GM10266 (cell line): ENCODE measurements around the gene DPH5.

Experiments used
- DNase-seq: peaks from one replicate; pipeline ENCODE4 v3.0.0; 2012; ENCODE audit errors: extremely low spot score
- CTCF ChIP-seq: IDR thresholded peaks from 2 replicates; pipeline ENCODE4 v1.5.1; 2012; ENCODE audit warnings: mild to moderate bottlenecking, low read depth; ENCODE audit not compliant: control insufficient read depth, insufficient read depth; ENCODE audit errors: missing control alignments

The DPH5 gene

DNA sequence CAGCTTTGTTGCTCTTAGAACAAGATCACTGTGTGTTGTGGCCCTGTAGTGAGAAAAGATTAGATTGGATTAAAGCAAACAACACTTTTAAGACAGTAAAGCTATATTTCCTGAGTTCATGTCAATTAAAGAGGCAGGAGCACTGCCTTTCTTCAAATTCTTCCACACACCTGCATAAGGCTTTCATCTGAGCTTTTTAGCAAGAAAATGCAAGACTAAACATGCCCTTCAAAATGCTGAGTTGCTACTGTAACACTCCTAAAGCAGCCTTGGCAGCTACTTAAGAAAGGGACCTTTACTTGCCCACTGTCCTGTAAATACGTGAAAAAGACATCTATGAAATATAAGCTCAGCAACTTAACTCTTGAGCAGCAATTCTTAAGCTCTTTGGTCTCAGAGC lies 11.8 kb downstream of the DPH5 start:
- no peak for DNase-seq
- no peak for TF ChIP-seq CTCF

- no peak for DNase-seq
Observed at GRCh38 chr1:101008229-101008834, 17.3 kb downstream of the DPH5 start.

DNA sequence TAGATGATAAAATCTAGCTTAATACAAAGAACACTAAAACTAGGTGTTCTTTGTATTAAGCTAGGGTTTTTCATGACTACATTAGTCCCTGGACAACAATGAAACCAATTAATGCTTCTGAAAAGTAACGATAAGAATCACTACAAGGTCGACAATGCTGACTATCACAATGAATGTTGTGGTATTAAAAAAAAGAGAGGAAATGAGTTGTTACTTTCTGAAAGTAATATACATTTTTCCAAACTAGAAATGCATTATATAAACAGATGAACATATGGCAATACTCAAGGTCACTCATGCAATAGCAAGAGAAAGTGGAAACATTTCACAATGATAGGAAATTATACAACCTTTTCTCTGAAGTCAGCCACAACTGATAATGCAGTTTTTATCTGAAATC lies 19.0 kb downstream of the DPH5 start:
- TF ChIP-seq CTCF: no peak
- DNase-seq: no peak

More at GRCh38 chr1:101008229-101008834, 17.3 kb downstream of the DPH5 start:
- TF ChIP-seq CTCF: no peak

GRCh38 chr1:101005871-101006270 lies 19.7 kb downstream of the DPH5 start:
- no peak for TF ChIP-seq CTCF
- DNase-seq: no peak

GRCh38 chr1:101005183-101005582 lies 20.4 kb downstream of the DPH5 start:
- no peak for TF ChIP-seq CTCF
- no peak for DNase-seq

DNA sequence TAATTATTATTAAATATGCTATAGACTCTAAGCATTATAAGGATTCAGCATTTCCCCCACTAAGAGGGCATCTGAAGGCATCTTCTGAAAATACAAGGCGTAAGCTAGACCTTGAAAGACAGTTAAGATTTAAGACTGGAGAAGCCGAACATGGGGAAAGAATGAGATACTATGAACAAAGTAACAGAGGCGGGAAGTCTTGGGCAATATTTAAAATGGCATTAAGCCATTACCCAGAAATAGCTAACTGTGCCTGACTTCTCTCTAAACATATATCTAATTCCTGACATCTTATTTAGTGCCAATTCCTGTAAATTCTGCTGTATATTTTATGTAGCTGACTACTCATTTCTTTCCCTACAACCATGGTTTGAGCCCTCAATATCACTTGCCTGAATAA lies 20.9 kb downstream of the DPH5 start:
- no peak for DNase-seq
- no peak for TF ChIP-seq CTCF

GRCh38 chr1:101004061-101004460 lies 21.5 kb downstream of the DPH5 start:
- TF ChIP-seq CTCF: no peak

More at GRCh38 chr1:101004061-101004460, 21.5 kb downstream of the DPH5 start:
- no peak for DNase-seq
